Measurements from ENCODE around the gene CPNE8.

CPNE8 gene

GRCh38 chr12:38775457-38775856 lies 129.9 kb downstream of the CPNE8 start:
- no peak for TF ChIP-seq CTCF (IDR thresholded peaks at IDR 0.05; ENCODE audit: low read length)
- no peak for TF ChIP-seq EZH2phosphoT487 (IDR thresholded peaks at IDR 0.05; ENCODE audit: low read length)
- TF ChIP-seq EZH2 (optimal IDR thresholded peaks at IDR 0.05; ENCODE audit: low read depth, low read length), result no peak

GRCh38 chr12:38772437-38772836 lies 133.0 kb downstream of the CPNE8 start:
- no peaks in the 10 kb centered on the region for H4K20me1 ChIP-seq (ENCODE audit: insufficient read depth, low read length)
- H3K9me2 ChIP-seq (replicated peaks; ENCODE audit: insufficient read depth, low read length), result no peaks in the 10 kb centered on the region; the same call in 1 of the 2 replicates
- H3K27me3 ChIP-seq (replicated peaks; ENCODE audit: insufficient read depth, low read length), result no peaks in the 10 kb centered on the region
- DNase-seq, result no peak
- H3K4me3 ChIP-seq (ENCODE audit: low read length), result no peak overlapping the region
- no peak overlapping the region for H3K9ac ChIP-seq (ENCODE audit: low read length)
- no peaks in the 10 kb centered on the region for H3K79me2 ChIP-seq (ENCODE audit: low read length)
- 0 out of 2 replicates have a peak, but pooled peaks cover 2% of the 10 kb centered on the region for H3K36me3 ChIP-seq (replicated peaks; ENCODE audit: insufficient read depth, low read length)
- no peaks in the 10 kb centered on the region for H3F3A ChIP-seq (ENCODE audit: insufficient read depth, low read length)
- no peaks in the 10 kb centered on the region for H3K9me3 ChIP-seq (replicated peaks; ENCODE audit: insufficient read depth, low read length)
- H2AFZ ChIP-seq (ENCODE audit: low read length), result no peak overlapping the region
- no peak overlapping the region for H3K27ac ChIP-seq (ENCODE audit: low read length)
- TF ChIP-seq EZH2phosphoT487 (IDR thresholded peaks at IDR 0.05; ENCODE audit: low read length), result no peak
- no peak for TF ChIP-seq CTCF (IDR thresholded peaks at IDR 0.05; ENCODE audit: low read length)
- TF ChIP-seq EZH2 (optimal IDR thresholded peaks at IDR 0.05; ENCODE audit: low read depth, low read length), result no peak
- peaks cover 15% of the 10 kb centered on the region for H3K4me1 ChIP-seq (ENCODE audit: low read length)
- H3K4me2 ChIP-seq (ENCODE audit: low read depth, low read length), result no peak overlapping the region; the same call in 1 of the 2 replicates

More at GRCh38 chr12:38775457-38775856, 129.9 kb downstream of the CPNE8 start:
- Histone ChIP-seq H3K9me3 (replicated peaks; ENCODE audit: insufficient read depth, low read length) (no peaks in the 10 kb centered on the region), H3K27ac (ENCODE audit: low read length) (peak overlapping the region; percentile 34; the same call in 1 of the 2 replicates), H3K4me2 (ENCODE audit: low read depth, low read length) (peak overlapping the region; percentile 36; the same call in 1 of the 2 replicates), H3K4me1 (ENCODE audit: low read length) (peaks cover 15% of the 10 kb centered on the region), H4K20me1 (ENCODE audit: insufficient read depth, low read length) (no peaks in the 10 kb centered on the region), H3F3A (ENCODE audit: insufficient read depth, low read length) (no peaks in the 10 kb centered on the region), H3K9me2 (replicated peaks; ENCODE audit: insufficient read depth, low read length) (no peaks in the 10 kb centered on the region; the same call in 1 of the 2 replicates), H3K79me2 (ENCODE audit: low read length) (no peaks in the 10 kb centered on the region), H2AFZ (ENCODE audit: low read length) (no peak overlapping the region), H3K27me3 (replicated peaks; ENCODE audit: insufficient read depth, low read length) (no peaks in the 10 kb centered on the region), H3K4me3 (ENCODE audit: low read length) (no peak overlapping the region), H3K36me3 (replicated peaks; ENCODE audit: insufficient read depth, low read length) (no peaks in the 10 kb centered on the region), H3K9ac (ENCODE audit: low read length) (no peak overlapping the region)
- DNase-seq, result peak; percentile 83

GRCh38 chr12:38771871-38772270 lies 133.5 kb downstream of the CPNE8 start:
- no peaks in the 10 kb centered on the region for H3K9me3 ChIP-seq (replicated peaks; ENCODE audit: insufficient read depth, low read length)
- H3K9ac ChIP-seq (ENCODE audit: low read length), result no peak overlapping the region
- no peaks in the 10 kb centered on the region for H3K79me2 ChIP-seq (ENCODE audit: low read length)
- H3K4me3 ChIP-seq (ENCODE audit: low read length), result no peak overlapping the region
- TF ChIP-seq EZH2 (optimal IDR thresholded peaks at IDR 0.05; ENCODE audit: low read depth, low read length) (no peak), CTCF (IDR thresholded peaks at IDR 0.05; ENCODE audit: low read length) (no peak), EZH2phosphoT487 (IDR thresholded peaks at IDR 0.05; ENCODE audit: low read length) (no peak)
- H4K20me1 ChIP-seq (ENCODE audit: insufficient read depth, low read length), result no peaks in the 10 kb centered on the region
- H3F3A ChIP-seq (ENCODE audit: insufficient read depth, low read length), result no peaks in the 10 kb centered on the region
- H3K9me2 ChIP-seq (replicated peaks; ENCODE audit: insufficient read depth, low read length), result no peaks in the 10 kb centered on the region; the same call in 1 of the 2 replicates
- H3K36me3 ChIP-seq (replicated peaks; ENCODE audit: insufficient read depth, low read length), result 0 out of 2 replicates have a peak, but pooled peaks cover 2% of the 10 kb centered on the region
- no peaks in the 10 kb centered on the region for H3K27me3 ChIP-seq (replicated peaks; ENCODE audit: insufficient read depth, low read length)
- peaks cover 15% of the 10 kb centered on the region for H3K4me1 ChIP-seq (ENCODE audit: low read length)
- DNase-seq, result peak; percentile 80
- no peak overlapping the region for H2AFZ ChIP-seq (ENCODE audit: low read length)
- peak overlapping the region; percentile 20; the same call in 1 of the 2 replicates for H3K4me2 ChIP-seq (ENCODE audit: low read depth, low read length)
- no peak overlapping the region for H3K27ac ChIP-seq (ENCODE audit: low read length)
